Fibroblast of lung (primary cell): ENCODE data around the gene LMO7.

ENCODE experiments used
- EZH2 ChIP-seq: IDR thresholded peaks from 2 replicates; pipeline ENCODE4 v1.5.1; 2012; ENCODE audit warnings: low read length, control low read depth, mild to moderate bottlenecking; ENCODE audit errors: missing control alignments
- TF ChIP-seq, protein P1 (sequence below), 2 donors: IDR thresholded peaks in 1 of 2; conservative IDR thresholded peaks in 1 of 2; 1 replicate in 1 of 2; 2 replicates in 1 of 2; pipeline ENCODE4 v1.5.1; 2011 to 2012; ENCODE audit warnings: low read length in 2 of 2, control low read depth in 1 of 2, inconsistent platforms in 1 of 2, low read depth in 1 of 2, mild to moderate bottlenecking in 1 of 2

DNA sequence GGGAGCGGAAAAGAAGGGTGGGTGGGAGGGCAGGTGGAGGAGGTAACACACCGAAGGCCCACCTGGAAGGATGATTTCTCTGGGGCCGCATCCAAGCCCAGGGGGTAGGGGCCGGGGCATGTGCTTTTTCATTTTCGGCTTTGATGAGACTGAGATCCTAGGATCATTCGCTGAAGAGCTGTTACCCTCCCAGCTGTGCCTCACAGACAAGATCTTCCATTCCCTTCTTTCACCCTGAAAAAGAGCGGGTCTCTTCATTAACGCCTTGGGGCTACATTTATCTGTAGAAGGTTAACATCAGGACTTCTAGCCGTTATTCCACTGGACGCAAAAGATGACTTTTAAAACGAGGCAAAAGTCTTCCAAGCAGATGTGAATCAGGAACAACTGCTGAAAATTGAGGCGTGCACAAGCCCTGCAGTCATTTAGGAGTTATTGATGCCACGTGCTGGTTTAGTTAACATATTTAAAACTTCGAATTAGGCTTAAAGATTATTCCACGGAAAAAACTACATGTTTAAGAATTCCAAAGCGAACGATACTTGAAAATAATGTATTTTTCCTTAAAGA, 1.1 kb downstream of the LMO7 start:
- TF ChIP-seq EZH2 = no peak
- TF ChIP-seq, protein P1, sequence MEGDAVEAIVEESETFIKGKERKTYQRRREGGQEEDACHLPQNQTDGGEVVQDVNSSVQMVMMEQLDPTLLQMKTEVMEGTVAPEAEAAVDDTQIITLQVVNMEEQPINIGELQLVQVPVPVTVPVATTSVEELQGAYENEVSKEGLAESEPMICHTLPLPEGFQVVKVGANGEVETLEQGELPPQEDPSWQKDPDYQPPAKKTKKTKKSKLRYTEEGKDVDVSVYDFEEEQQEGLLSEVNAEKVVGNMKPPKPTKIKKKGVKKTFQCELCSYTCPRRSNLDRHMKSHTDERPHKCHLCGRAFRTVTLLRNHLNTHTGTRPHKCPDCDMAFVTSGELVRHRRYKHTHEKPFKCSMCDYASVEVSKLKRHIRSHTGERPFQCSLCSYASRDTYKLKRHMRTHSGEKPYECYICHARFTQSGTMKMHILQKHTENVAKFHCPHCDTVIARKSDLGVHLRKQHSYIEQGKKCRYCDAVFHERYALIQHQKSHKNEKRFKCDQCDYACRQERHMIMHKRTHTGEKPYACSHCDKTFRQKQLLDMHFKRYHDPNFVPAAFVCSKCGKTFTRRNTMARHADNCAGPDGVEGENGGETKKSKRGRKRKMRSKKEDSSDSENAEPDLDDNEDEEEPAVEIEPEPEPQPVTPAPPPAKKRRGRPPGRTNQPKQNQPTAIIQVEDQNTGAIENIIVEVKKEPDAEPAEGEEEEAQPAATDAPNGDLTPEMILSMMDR (conservative IDR thresholded peaks at IDR 0.05 in 1 of 2, IDR thresholded peaks at IDR 0.05 in 1 of 2; ENCODE audit: low read depth in 1 of 2, low read length in 2 of 2) = no peak
